Ishikawa (cell line): Measurements from ENCODE around the gene FSIP1.

Source experiments
- CEBPB ChIP-seq: IDR thresholded peaks from 2 replicates; pipeline ENCODE4 v1.6.1; 2012
- CREB1 ChIP-seq: IDR thresholded peaks from 2 replicates; pipeline ENCODE4 v1.6.1; 2012; ENCODE audit warnings: low read depth
- EGR1 ChIP-seq: IDR thresholded peaks from 2 replicates; pipeline ENCODE4 v1.6.1; 2012
- EP300 ChIP-seq: IDR thresholded peaks from 2 replicates; pipeline ENCODE4 v1.6.1; 2012; ENCODE audit warnings: borderline replicate concordance
- FOXM1 ChIP-seq: IDR thresholded peaks from 2 replicates; pipeline ENCODE4 v1.6.1; 2012; ENCODE audit warnings: low read depth, borderline replicate concordance
- MAX ChIP-seq: IDR thresholded peaks from 2 replicates; pipeline ENCODE4 v1.6.1; 2012
- NFIC ChIP-seq: IDR thresholded peaks from 2 replicates; pipeline ENCODE4 v1.6.1; 2012
- RAD21 ChIP-seq: IDR thresholded peaks from 2 replicates; pipeline ENCODE4 v1.6.1; 2012; ENCODE audit warnings: low read depth
- REST ChIP-seq: IDR thresholded peaks from 2 replicates; pipeline ENCODE4 v1.6.1; 2012; ENCODE audit warnings: low read depth, mild to moderate bottlenecking
- TAF1 ChIP-seq: IDR thresholded peaks from 2 replicates; pipeline ENCODE4 v1.6.1; 2012; ENCODE audit warnings: low read depth, mild to moderate bottlenecking
- TCF12 ChIP-seq: IDR thresholded peaks from 2 replicates; pipeline ENCODE4 v1.6.1; 2012; ENCODE audit warnings: low read depth
- TEAD4 ChIP-seq: IDR thresholded peaks from 2 replicates; pipeline ENCODE4 v1.6.1; 2012
- USF1 ChIP-seq: IDR thresholded peaks from 2 replicates; pipeline ENCODE4 v1.6.1; 2012
- YY1 ChIP-seq: IDR thresholded peaks from 2 replicates; pipeline ENCODE4 v1.6.1; 2012; ENCODE audit warnings: low read depth
- ZBTB7A ChIP-seq: IDR thresholded peaks from 2 replicates; pipeline ENCODE4 v1.6.1; 2012; ENCODE audit warnings: low read depth

FSIP1 gene

GRCh38 chr15:39710681-39711080 lies 72.0 kb downstream of the FSIP1 start:
- TF ChIP-seq CREB1 (no peak), CEBPB (no peak), REST (no peak), USF1 (no peak), TAF1 (no peak), RAD21 (no peak), ZBTB7A (no peak), NFIC (no peak), TCF12 (no peak), FOXM1 (no peak), MAX (no peak), EP300 (no peak), YY1 (no peak), TEAD4 (no peak)

- TF ChIP-seq TCF12, result no peak
Measured at GRCh38 chr15:39709941-39710340, 72.7 kb downstream of the FSIP1 start.

GRCh38 chr15:39706206-39706605 lies 76.4 kb downstream of the FSIP1 start:
- TF ChIP-seq FOXM1 (no peak), REST (no peak), YY1 (no peak), TEAD4 (no peak), MAX (no peak), RAD21 (no peak), CREB1 (no peak), CEBPB (no peak), NFIC (no peak), ZBTB7A (no peak), EGR1 (no peak), TCF12 (no peak), TAF1 (no peak), USF1 (no peak), EP300 (no peak)

- TF ChIP-seq REST (no peak), RAD21 (no peak), TCF12 (no peak), ZBTB7A (no peak)
Measured at GRCh38 chr15:39704689-39705088, 78.0 kb downstream of the FSIP1 start.

GRCh38 chr15:39704235-39704634 lies 78.4 kb downstream of the FSIP1 start:
- no peak for TF ChIP-seq TAF1
- TF ChIP-seq RAD21, result no peak
- TF ChIP-seq NFIC, result no peak
- no peak for TF ChIP-seq TEAD4
- TF ChIP-seq EGR1, result no peak
- no peak for TF ChIP-seq ZBTB7A
- no peak for TF ChIP-seq REST
- TF ChIP-seq MAX, result no peak
- TF ChIP-seq USF1, result no peak
